ENCODE data around the gene IQGAP3.

DNA sequence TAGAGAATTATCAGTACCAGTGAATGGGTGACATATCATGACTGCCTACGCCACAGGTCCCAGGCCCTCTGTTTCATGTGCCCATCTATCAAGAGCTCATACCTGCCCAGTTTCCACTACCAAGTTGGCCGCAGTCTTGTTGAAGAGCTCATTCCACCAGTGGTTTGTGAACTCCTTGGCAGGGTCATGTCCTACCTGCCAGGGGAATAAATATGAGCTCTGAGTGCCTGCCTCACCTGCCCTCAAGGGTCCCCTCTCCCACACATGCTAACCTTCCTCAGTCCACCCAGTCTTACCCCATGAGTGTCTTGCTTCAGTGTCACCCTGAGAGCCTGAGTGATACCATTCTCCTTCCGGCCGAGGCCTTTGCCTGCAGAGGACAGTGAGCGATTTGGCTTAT is 25.8 kb upstream of the IQGAP3 start:
- TF ChIP-seq CTCF (conservative IDR thresholded peaks at IDR 0.05; ENCODE audit: low read depth in 2 of 2) (no peak), REST (IDR thresholded peaks at IDR 0.05; ENCODE audit: unreplicated experiment) (no peak), EZH2 (IDR thresholded peaks at IDR 0.05; ENCODE audit: low read depth, unreplicated experiment) (no peak), EZH2phosphoT487 (IDR thresholded peaks at IDR 0.05; ENCODE audit: unreplicated experiment) (no peak), POLR2AphosphoS5 (IDR thresholded peaks at IDR 0.05; ENCODE audit: low read depth) (no peak), CREB1 (CRISPR knock-in tag; IDR thresholded peaks at IDR 0.05; ENCODE audit: low read depth) (no peak), ETS1 (IDR thresholded peaks at IDR 0.05) (no peak), STAT1 (IDR thresholded peaks at IDR 0.05; ENCODE audit: unreplicated experiment) (no peak), JUNB (IDR thresholded peaks at IDR 0.05; ENCODE audit: unreplicated experiment) (no peak), ZNF114 (CRISPR knock-in tag; IDR thresholded peaks at IDR 0.05) (no peak)

Data from GM23338 (cell line).